ENCODE results near the gene MYLK4.

The MYLK4 gene

GRCh38 chr6:2744778-2745177 is 5.9 kb downstream of the MYLK4 start:
- Histone ChIP-seq H3K9me3 (no peaks in the 10 kb centered on the region), H3K4me3 (no peak overlapping the region), H3K27ac (no peak overlapping the region), H3K27me3 (no peaks in the 10 kb centered on the region), H3K36me3 (no peaks in the 10 kb centered on the region), H3K4me1 (peaks cover 0 to 18% (median 2%) of the 10 kb centered on the region in 4 donors)
- no peak for TF ChIP-seq CTCF (IDR thresholded peaks at IDR 0.05)
- intact Hi-C loops (cut with DNase I; ENCODE audit: low total_unique reads), result no loop called here
- no peak for DNase-seq

- Histone ChIP-seq H3K9me3 (no peaks in the 10 kb centered on the region), H3K4me3 (no peak overlapping the region), H3K4me1 (peaks cover 0 to 14% (median 2%) of the 10 kb centered on the region in 4 donors), H3K27me3 (no peaks in the 10 kb centered on the region), H3K36me3 (no peaks in the 10 kb centered on the region), H3K27ac (no peak overlapping the region)
- DNase-seq, result no peak
- intact Hi-C loops (cut with DNase I; ENCODE audit: low total_unique reads), result no loop called here
- peak in 1 of 2 experiments; percentile 8 for TF ChIP-seq CTCF (IDR thresholded peaks at IDR 0.05)
Measured at GRCh38 chr6:2744209-2744771, 6.4 kb downstream of the MYLK4 start.

GRCh38 chr6:2743280-2744208 is 7.2 kb downstream of the MYLK4 start:
- H3K4me1 ChIP-seq, result peaks cover 0 to 14% (median 2%) of the 10 kb centered on the region in 4 donors
- TF ChIP-seq CTCF (IDR thresholded peaks at IDR 0.05), result no peak
- H3K27me3 ChIP-seq, result no peaks in the 10 kb centered on the region
- DNase-seq, result no peak
- no peaks in the 10 kb centered on the region for H3K36me3 ChIP-seq
- no peaks in the 10 kb centered on the region for H3K9me3 ChIP-seq
- intact Hi-C loops (cut with DNase I; ENCODE audit: low total_unique reads), result no loop called here
- H3K27ac ChIP-seq, result no peak overlapping the region
- no peak overlapping the region for H3K4me3 ChIP-seq

GRCh38 chr6:2741756-2742155 is 9.0 kb downstream of the MYLK4 start:
- Histone ChIP-seq H3K4me1 (peaks cover 0 to 14% (median 2%) of the 10 kb centered on the region in 4 donors), H3K27me3 (no peaks in the 10 kb centered on the region), H3K27ac (no peak overlapping the region), H3K36me3 (no peaks in the 10 kb centered on the region), H3K4me3 (no peak overlapping the region), H3K9me3 (no peaks in the 10 kb centered on the region)
- TF ChIP-seq CTCF (IDR thresholded peaks at IDR 0.05), result no peak
- DNase-seq, result no peak
- intact Hi-C loops (cut with DNase I; ENCODE audit: low total_unique reads), result no loop called here

GRCh38 chr6:2740581-2740980 is 10.1 kb downstream of the MYLK4 start:
- intact Hi-C loops (cut with DNase I; ENCODE audit: low total_unique reads), result no loop called here

More at GRCh38 chr6:2740581-2740980, 10.1 kb downstream of the MYLK4 start:
- DNase-seq, result no peak
- no peak overlapping the region for H3K27ac ChIP-seq
- no peak overlapping the region for H3K4me3 ChIP-seq
- no peaks in the 10 kb centered on the region for H3K36me3 ChIP-seq
- H3K4me1 ChIP-seq, result peaks cover 0 to 14% (median 2%) of the 10 kb centered on the region in 4 donors
- no peaks in the 10 kb centered on the region for H3K9me3 ChIP-seq
- H3K27me3 ChIP-seq, result no peaks in the 10 kb centered on the region
- TF ChIP-seq CTCF (IDR thresholded peaks at IDR 0.05), result no peak
